HG02870 (cell line): Measurements from ENCODE around the gene PNMA5.

Experiments
- ATAC-seq: cut with Tn5 transposase; IDR thresholded peaks from one replicate; pipeline ENCODE4 v1.9.1; 2021; ENCODE audit warnings: mild to moderate bottlenecking, moderate library complexity; ENCODE audit not compliant: unreplicated experiment

The PNMA5 gene

DNA sequence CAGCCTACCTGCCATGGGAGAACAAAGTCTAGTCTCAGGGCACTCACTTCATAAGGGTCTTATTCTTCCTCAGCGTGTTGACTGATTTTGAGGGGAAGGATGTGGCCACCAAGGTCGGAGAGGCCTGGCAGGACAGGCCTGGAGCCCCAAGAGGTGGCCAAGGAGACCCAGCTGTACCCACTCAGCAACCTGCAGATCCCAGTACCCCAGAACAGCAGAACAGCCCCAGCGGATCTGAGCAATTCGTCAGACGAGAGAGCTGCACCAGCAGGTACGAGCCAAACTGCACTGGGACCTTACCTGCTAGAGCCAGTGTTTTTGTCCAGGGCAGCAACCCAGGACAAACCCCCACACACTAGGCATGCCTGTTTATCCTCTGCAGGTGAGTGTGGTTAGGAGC, 34.3 kb downstream of the PNMA5 start:
- no peak for ATAC-seq

DNA sequence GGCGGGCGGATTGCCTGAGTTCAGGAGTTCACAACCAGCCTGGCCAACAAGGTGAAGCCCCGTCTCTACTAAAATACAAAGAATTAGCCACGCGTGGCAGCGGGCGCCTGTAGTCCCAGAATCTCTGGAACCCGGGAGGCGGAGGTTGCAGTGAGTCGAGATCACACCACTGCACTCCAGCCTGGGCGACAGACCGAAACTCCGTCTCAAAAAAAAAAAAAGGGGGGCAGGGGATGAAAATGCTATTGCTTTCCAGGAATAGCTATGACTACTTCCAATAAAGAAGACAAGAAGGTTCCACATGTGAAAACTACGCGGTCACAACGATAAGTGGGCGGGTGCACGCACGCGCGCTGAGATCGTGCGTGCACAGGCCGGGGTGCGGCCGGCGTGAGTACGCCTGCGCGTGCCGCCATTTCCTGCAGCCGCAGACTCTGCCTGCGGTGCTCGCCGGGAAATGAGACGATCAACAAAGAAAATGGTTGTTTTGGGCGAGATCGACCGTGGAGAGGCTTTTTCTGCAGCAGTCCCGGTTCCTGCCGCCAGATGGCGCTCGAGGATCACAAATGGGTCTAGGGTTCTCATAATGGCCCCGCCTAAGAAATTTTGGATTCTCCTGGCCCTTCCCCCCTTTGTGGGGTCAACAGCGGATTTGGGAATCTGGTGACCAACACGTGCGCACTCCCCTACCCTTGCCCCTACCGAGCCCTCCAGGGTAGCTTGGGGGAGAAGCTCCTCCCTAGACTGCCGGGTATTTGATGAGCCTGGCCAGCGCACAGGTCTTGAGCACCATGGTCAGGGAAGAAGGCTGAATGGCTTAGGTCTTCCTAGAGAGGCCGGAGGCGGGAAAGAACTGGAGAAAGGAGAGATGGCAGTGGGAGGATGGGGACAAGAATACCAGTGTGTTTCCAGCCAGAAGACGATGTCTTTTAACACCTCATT, 35.1 kb downstream of the PNMA5 start:
- peak; percentile 88 for ATAC-seq

DNA sequence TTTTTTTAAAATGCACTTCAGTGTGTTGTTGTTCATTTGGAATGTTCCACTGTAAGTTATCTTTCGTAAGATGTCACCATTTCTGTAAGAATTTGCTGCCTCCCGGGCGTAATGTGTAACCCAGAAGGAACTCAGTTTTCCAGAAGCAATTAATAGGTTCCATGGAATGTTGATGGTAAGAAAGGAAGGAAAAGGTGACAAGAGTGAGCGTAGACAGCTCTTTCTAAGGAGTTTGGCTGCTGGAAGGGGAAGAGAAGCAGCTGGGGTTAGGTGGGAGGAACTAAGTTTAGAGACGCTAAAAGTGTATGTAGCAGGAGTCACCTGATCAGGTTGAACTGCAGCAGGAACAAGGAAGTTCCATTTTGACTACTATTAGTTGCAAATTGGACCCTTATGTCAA, 35.9 kb downstream of the PNMA5 start:
- no peak for ATAC-seq

DNA sequence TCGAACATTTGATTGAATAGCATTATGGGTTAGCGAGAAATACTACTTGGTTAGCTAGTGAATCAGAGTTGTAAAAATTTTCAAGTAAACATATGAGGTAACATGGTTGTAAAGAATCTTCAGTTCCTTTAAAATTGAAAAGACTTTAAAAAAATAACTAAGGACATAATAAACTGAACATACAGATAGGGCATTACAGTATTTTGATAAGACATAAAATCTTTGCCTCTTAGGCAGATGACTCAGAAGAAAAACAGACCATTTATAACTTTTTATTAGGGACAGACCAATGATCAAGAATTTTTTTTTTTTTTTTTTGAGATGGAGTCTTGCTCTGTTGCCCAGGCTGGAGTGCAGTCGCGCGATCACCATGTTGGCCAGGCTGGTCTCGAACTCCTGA, 43.1 kb downstream of the PNMA5 start:
- no peak for ATAC-seq

DNA sequence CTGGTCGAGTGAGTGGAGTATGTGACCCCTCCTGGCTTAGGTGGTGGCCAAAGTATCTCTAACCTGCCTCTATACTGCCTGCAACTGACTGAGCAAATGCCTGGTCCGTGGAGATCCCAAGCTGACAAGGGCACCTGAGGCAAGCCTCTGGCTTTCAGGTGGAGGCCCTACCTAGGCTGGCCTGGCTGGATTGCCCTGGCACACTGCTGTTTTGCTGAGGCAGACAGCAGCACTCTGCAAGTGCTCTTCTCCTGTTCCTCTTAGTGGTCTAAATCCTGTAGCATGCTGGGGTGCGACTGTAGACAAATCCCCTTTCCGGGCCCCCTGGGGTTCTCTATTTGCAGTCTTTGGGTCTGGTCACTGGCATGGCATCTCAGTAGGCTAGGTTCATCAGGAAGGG, 44.8 kb downstream of the PNMA5 start:
- ATAC-seq: no peak

DNA sequence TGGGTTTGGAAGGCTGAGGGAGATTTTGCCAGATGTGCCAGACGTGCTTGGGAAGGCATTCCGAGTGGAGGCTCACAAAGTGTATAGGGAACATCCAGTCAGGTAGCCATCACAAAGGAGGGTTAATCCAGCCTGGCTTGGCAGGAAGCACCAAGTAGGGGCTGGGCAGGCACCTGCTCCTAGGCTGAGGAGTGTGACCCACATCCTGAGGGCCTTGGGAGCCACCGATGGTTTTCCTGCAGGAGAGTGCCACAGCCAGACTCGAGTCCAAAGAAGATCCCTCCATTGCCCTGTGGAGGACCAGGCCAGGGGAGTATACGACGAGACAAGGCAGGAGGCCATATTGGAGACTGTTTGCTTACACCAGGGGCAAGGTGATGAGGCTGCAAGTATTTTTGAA, 47.2 kb downstream of the PNMA5 start:
- ATAC-seq: no peak

DNA sequence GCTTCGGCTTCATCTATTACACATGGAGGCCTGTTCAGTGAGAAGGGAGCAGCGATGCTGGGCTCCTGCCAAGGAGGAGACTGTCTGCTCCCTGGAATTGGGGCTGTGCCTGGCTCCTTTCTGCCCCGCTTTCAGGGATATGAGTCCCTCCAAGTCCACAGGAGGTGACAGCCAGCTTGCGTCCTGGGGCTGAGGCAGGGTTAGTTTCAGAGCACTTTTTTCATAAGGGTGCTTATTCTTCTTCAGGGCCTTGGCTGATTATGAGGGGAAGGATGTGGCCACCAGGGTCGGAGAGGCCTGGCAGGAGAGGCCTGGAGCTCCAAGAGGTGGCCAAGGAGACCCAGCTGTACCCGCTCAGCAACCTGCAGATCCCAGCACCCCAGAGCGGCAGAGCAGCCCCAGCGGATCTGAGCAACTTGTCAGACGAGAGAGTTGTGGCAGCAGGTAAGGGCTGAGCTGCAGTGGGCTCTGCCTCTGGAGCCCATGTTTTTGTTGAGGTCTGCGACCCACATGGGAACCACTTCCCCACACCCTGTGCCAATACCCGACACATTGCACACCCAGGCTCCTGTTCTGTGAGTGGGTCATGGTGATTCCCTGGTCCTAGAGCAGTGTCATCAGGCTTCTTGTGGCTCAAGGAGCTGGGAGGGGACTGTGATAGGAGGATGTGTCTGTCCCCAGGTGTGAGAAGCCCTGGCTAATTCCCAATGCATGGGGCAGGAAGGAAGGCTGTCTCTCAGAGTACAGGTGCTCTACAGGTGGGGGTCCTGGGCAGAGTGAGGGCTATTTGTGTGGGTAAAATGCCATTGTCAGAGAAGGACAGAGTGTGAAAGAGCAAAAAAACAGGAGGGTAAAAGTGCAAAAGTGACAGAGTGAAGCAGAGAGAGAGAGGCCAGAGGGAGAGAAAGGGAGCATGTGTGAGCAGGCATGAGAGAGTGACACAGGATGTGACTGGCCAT, 48.6 kb downstream of the PNMA5 start:
- ATAC-seq: no peak

DNA sequence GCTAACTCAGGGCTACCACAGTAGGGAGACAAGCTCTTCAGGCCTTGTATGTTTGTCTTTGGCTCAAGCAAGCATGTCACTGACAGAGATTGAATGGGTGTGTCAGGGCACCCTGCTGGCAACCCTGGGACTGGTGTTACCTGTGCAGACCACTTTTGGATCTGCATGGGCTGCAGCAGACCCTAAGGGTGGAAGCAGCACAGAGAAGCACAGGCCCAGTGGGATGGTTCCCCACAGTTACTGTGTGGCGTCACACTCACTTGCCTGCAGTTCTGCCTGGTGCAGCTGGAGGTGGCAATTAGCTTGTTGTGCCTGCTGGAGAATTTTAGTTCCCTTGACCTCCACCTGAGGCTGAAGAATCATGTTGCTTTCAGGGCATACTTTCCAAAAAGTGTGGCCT, 50.1 kb downstream of the PNMA5 start:
- ATAC-seq: no peak

DNA sequence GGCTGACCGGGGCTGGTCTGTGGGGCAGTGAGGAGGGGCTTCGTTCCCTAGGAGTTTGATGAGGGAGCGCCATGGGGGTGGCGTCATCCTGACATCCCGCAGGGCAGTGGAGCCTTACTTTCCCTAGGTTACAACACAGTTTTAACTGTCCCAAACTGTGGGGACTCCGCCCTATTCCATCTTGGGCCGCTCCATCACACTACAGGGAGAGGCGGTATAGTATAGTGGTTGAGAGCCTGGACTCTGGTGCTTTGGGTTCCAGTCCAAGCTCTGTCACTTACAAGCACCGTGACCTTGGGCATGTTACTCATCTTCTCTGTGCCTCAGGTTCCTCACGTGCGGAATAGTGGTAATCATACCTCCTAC, 51.9 kb downstream of the PNMA5 start:
- ATAC-seq: no peak

DNA sequence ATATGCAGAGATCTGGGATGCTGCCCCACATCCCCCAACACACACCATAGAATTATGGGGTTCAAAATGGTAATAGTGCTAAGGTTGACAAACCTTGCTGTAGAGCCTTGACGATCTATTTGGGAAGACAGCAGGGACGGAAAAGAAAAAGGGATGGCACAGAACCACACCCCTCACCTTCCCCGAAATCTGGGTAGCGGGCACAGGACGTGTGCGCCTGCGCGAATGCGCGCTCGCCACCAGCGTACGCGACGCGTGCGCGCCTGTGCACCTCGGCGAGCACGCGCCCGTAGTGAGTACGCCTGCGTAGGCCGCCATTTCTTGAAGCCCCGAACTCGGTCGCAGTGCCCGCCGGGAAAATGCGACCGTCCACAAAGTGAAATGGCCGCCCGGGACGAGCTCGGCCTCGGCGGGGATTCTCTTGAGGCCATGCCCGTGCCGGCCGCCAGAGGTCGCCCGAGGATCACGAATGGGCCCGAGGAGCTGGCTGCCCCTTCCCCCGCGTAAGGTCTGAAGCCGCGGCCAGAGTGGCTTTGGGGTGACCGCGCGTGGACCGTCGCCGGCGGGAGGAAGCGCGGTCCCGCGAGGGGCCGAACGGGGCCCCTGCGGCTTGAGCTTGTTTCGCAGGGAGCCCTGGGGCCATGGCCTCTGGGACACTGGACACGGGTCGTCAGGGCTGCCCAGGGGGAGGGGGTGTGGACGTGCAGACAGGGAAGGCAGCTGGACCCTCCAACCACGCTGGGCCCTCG, 52.4 kb downstream of the PNMA5 start:
- peak; percentile 90 for ATAC-seq
